GM12878 (cell line): ENCODE data around the gene BNC2. TPM values are rescaled to one million over a fixed set of nuclear protein-coding genes. Genes with fewer than 3 reads are reported as not detected.

Experiments
- ATAC-seq: fragments of 200-7000 bp; cut with Tn5 transposase; 3 replicates; pipeline ENCODE4 v1.9.1; 2020; ENCODE audit warnings: mild to moderate bottlenecking, moderate library complexity
- BruUV-seq: library from RNA; stranded (reverse); fragments of 400-500 nt; replicated peaks from 2 replicates; lab custom pipeline; 2021; lab: Mats Ljungman, UMichigan
- CTCF ChIA-PET: fragments of 300-600 bp; sonication (Branson Sonifier 250); formaldehyde crosslinking; extraction: SDS; loops from one replicate; lab custom pipeline; 2021; ENCODE audit warnings: inconsistent platforms; lab: Yijun Ruan, JAX
- POLR2A ChIA-PET: fragments of 350-600 bp; formaldehyde crosslinking; extraction: SDS; loops from one replicate; lab custom pipeline; 2021; ENCODE audit warnings: inconsistent platforms; lab: Charles Lee
- RAD21 ChIA-PET: fragments of 300-600 bp; sonication (Branson Sonifier 250); formaldehyde crosslinking; loops from one replicate; lab custom pipeline; 2023; ENCODE audit warnings: antibody characterized with exemption; ENCODE audit not compliant: unreplicated experiment; lab: Charles Lee
- SMC1A ChIA-PET: fragments of 300-600 bp; sonication (Branson Sonifier 250); formaldehyde crosslinking; loops from one replicate; lab custom pipeline; 2023; ENCODE audit not compliant: unreplicated experiment, uncharacterized antibody; lab: Charles Lee
- DNase-seq: peaks from one replicate; pipeline ENCODE4 v3.0.0-alpha.2; 2011; ENCODE audit warnings: low read depth, low spot score
- FAIRE-seq: peaks from 3 replicates; lab custom pipeline; 2011; peaks lifted over from hg19 to GRCh38; lab: Jason Lieb, UNC
- H2AFZ ChIP-seq: 2 replicates; pipeline ENCODE4 v1.6.0; 2011; ENCODE audit warnings: low read depth, low read length, control low read depth; ENCODE audit not compliant: control insufficient read depth
- H3K27ac ChIP-seq: 2 replicates; pipeline ENCODE4 v1.5.1; 2011; ENCODE audit warnings: control low read depth; ENCODE audit not compliant: control insufficient read depth, insufficient read depth
- H3K27me3 ChIP-seq, 2 experiments: replicated peaks in 1 of 2; 2 replicates each; pipeline versions ENCODE4 v1.6.0 to v1.6.1; 2011; ENCODE audit warnings: low read length in 1 of 2; ENCODE audit not compliant: control insufficient read depth in 2 of 2, insufficient read depth in 2 of 2
- H3K36me3 ChIP-seq, 2 experiments: 2 replicates each; pipeline ENCODE4 v1.5.1; 2011; ENCODE audit warnings: low read length in 1 of 2; ENCODE audit not compliant: control insufficient read depth in 2 of 2, insufficient read depth in 2 of 2
- H3K4me1 ChIP-seq: 2 replicates; pipeline ENCODE4 v1.6.1; 2011; ENCODE audit warnings: mild to moderate bottlenecking, low read length, moderate library complexity, mixed read lengths; ENCODE audit not compliant: control insufficient read depth, insufficient read depth
- H3K4me2 ChIP-seq: 2 replicates; pipeline ENCODE4 v1.6.0; 2011; ENCODE audit warnings: control low read depth; ENCODE audit not compliant: control insufficient read depth, insufficient read depth
- H3K4me3 ChIP-seq: fragments of 200-600 bp; sonication (generic); 2 replicates; pipeline ENCODE4 v1.5.1; 2016
- H3K79me2 ChIP-seq: 2 replicates; pipeline ENCODE4 v1.6.0; 2011; ENCODE audit warnings: low read length; ENCODE audit not compliant: control insufficient read depth, insufficient read depth
- H3K9ac ChIP-seq: 2 replicates; pipeline ENCODE4 v1.8.0; 2011; ENCODE audit warnings: low read length, control low read depth, mixed read lengths; ENCODE audit not compliant: control insufficient read depth, insufficient read depth
- H3K9me3 ChIP-seq: replicated peaks from 3 replicates; pipeline ENCODE4 v1.5.1; 2011; ENCODE audit warnings: mild to moderate bottlenecking, low read length; ENCODE audit not compliant: control insufficient read depth, insufficient read depth
- H4K20me1 ChIP-seq: 2 replicates; pipeline ENCODE4 v1.6.0; 2011; ENCODE audit not compliant: control insufficient read depth, insufficient read depth
- BACH1 ChIP-seq: fragments of 450-650 bp; IDR thresholded peaks from 2 replicates; pipeline ENCODE4 v1.6.1; 2017; ENCODE audit warnings: mild to moderate bottlenecking, borderline replicate concordance
- GATAD2B ChIP-seq: fragments of 450-650 bp; conservative IDR thresholded peaks from 2 replicates; pipeline ENCODE4 v1.6.1; 2017; ENCODE audit warnings: low read depth, mild to moderate bottlenecking, moderate library complexity
- MYB ChIP-seq: fragments of 150-350 bp; IDR thresholded peaks from 2 replicates; pipeline ENCODE4 v1.6.1; 2014; ENCODE audit warnings: mild to moderate bottlenecking, low read depth, low read length, borderline replicate concordance
- NFIC ChIP-seq: IDR thresholded peaks from 2 replicates; pipeline ENCODE4 v1.6.1; 2012; ENCODE audit warnings: low read depth, mild to moderate bottlenecking, inconsistent platforms, low read length, moderate library complexity
- NFYA ChIP-seq: IDR thresholded peaks from 2 replicates; pipeline ENCODE4 v1.6.1; 2011; ENCODE audit warnings: low read depth, mild to moderate bottlenecking, low read length, improper control_type of control experiment, borderline replicate concordance
- SMAD1 ChIP-seq: fragments of 450-650 bp; IDR thresholded peaks from 2 replicates; pipeline ENCODE4 v1.6.1; 2018; ENCODE audit warnings: mild to moderate bottlenecking, low read depth; ENCODE audit not compliant: partially characterized antibody
- SMC3 ChIP-seq: IDR thresholded peaks from 2 replicates; pipeline ENCODE4 v1.6.1; 2011; ENCODE audit warnings: low read length, improper control_type of control experiment, borderline replicate concordance
- WGBS: methylation state at CpG from one replicate; pipeline ENCODE4 v1.1.6; 2016; ENCODE audit warnings: low lambda C conversion rate; ENCODE audit not compliant: insufficient replicate concordance, insufficient coverage; ENCODE audit errors: missing lambda C conversion rate; 5-methylcytosine and 5-hydroxymethylcytosine counted together
- in situ Hi-C: fragments of 300-500 bp; cut with MboI; formaldehyde crosslinking; loops from 9 replicates; pipeline ENCODE4 v1.14.3; 2018; ENCODE audit warnings: mixed read lengths
- intact Hi-C: fragments of 100-400 bp; cut with micrococcal nuclease; formaldehyde crosslinking; loops from one replicate; pipeline ENCODE4 v1.14.2; 2022; ENCODE audit not compliant: unreplicated experiment
- polyA plus RNA-seq, 11 experiments: library from polyadenylated mRNA; depleted of rRNA in 4 of 11; unstranded in 6 of 11; stranded (reverse) in 5 of 11; fragments of >200 nt; fragmentation: Nextera tagmentation in 4 of 11; fragmentation: Illumina TruSeq in 1 of 11; extraction: Ambion mirVana in 4 of 11; extraction: Trizol in 1 of 11; gene quantifications; 1 replicate in 1 of 11; 2 replicates in 10 of 11; pipeline versions ENCODE4 v1.2.1 to v1.2.3, GENCODE V29; 2011 to 2016; ENCODE audit warnings: inconsistent platforms in 2 of 11, missing spikeins in 2 of 11, low read depth in 1 of 11
- total RNA-seq, 4 experiments: library from RNA; depleted of rRNA in 3 of 4; stranded (reverse); fragments of >200 nt in 3 of 4; fragmentation: Illumina TruSeq in 1 of 4; extraction: Trizol in 1 of 4; gene quantifications; 2 replicates each; pipeline versions ENCODE4 v1.2.1 to v1.2.3, GENCODE V29; 2013 to 2021
- TF ChIP-seq, protein P1 (sequence below): fragments of 450-650 bp; IDR thresholded peaks from 2 replicates; pipeline ENCODE4 v1.6.1; 2018; ENCODE audit warnings: borderline replicate concordance, mild to moderate bottlenecking; ENCODE audit not compliant: partially characterized antibody
- TF ChIP-seq, protein P2 (sequence below): IDR thresholded peaks from 2 replicates; pipeline ENCODE4 v1.6.1; 2012; ENCODE audit warnings: mild to moderate bottlenecking, low read depth, low read length
- TF ChIP-seq, protein P3 (sequence below): fragments of 450-650 bp; formaldehyde crosslinking; IDR thresholded peaks from 2 replicates; pipeline ENCODE4 v1.4.0; 2020; ENCODE audit warnings: mild to moderate bottlenecking, moderate library complexity
- TF ChIP-seq, protein P4 (sequence below): fragments of 450-650 bp; formaldehyde crosslinking; IDR thresholded peaks from 2 replicates; pipeline ENCODE4 v1.4.0; 2022; ENCODE audit warnings: mild to moderate bottlenecking, moderate library complexity

Gene BNC2
- total and polyA plus RNA-seq, 10 of the 15 experiments (the other 5 are each of a cell fraction or from before 2014, with no cell fraction given) = 0.05 to 14.5 (median 0.26) TPM

DNA sequence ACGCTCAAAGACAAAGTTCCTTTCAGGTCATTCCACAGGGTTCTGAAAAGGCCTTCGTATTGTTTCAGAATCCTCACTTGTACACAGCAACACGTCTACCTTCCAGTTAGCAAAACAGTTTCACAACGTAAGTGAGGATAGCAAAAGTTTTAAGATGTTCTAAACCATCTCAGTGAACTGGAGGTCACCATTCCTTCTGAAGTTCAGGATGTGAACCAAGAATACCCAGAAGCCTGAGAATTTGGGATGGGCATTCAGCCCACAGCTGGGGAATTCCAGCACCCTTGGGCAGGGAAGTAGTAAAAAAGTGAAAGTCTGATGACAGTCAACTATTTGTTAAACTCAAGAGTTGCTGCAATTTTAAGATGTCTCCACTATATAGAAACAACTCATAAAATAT, 224.5 kb downstream of the BNC2 start:
- ChIA-PET CTCF (no interaction called here), SMC1A (no interaction called here), RAD21 (no interaction called here), POLR2A (no interaction called here)
- ATAC-seq (no peak), DNase-seq (no peak), FAIRE-seq (no peak)
- H3K79me2 ChIP-seq = no peaks in the 10 kb centered on the region
- WGBS = 8% methylated on average over 4 of the region's 4 CpGs
- H3K27ac ChIP-seq = no peak overlapping the region
- no peak overlapping the region for H3K4me3 ChIP-seq
- in situ Hi-C loops = no loop called here
- H3K4me2 ChIP-seq = no peak overlapping the region
- no peaks in the 10 kb centered on the region for H3K9me3 ChIP-seq
- no peaks in the 10 kb centered on the region for H3K4me1 ChIP-seq
- no TSS peak for BruUV-seq
- no peaks in the 10 kb centered on the region for H3K36me3 ChIP-seq
- no peak overlapping the region for H3K9ac ChIP-seq
- intact Hi-C loops = no loop called here
- no peaks in the 10 kb centered on the region for H3K27me3 ChIP-seq
- no peaks in the 10 kb centered on the region for H4K20me1 ChIP-seq
- H2AFZ ChIP-seq = no peak overlapping the region
- no peak for TF ChIP-seq MYB
- TF ChIP-seq, protein P1, sequence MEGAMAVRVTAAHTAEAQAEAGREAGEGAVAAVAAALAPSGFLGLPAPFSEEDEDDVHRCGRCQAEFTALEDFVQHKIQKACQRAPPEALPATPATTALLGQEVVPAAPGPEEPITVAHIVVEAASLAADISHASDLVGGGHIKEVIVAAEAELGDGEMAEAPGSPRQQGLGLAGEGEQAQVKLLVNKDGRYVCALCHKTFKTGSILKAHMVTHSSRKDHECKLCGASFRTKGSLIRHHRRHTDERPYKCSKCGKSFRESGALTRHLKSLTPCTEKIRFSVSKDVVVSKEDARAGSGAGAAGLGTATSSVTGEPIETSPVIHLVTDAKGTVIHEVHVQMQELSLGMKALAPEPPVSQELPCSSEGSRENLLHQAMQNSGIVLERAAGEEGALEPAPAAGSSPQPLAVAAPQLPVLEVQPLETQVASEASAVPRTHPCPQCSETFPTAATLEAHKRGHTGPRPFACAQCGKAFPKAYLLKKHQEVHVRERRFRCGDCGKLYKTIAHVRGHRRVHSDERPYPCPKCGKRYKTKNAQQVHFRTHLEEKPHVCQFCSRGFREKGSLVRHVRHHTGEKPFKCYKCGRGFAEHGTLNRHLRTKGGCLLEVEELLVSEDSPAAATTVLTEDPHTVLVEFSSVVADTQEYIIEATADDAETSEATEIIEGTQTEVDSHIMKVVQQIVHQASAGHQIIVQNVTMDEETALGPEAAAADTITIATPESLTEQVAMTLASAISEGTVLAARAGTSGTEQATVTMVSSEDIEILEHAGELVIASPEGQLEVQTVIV = no peak
- TF ChIP-seq, protein P2, sequence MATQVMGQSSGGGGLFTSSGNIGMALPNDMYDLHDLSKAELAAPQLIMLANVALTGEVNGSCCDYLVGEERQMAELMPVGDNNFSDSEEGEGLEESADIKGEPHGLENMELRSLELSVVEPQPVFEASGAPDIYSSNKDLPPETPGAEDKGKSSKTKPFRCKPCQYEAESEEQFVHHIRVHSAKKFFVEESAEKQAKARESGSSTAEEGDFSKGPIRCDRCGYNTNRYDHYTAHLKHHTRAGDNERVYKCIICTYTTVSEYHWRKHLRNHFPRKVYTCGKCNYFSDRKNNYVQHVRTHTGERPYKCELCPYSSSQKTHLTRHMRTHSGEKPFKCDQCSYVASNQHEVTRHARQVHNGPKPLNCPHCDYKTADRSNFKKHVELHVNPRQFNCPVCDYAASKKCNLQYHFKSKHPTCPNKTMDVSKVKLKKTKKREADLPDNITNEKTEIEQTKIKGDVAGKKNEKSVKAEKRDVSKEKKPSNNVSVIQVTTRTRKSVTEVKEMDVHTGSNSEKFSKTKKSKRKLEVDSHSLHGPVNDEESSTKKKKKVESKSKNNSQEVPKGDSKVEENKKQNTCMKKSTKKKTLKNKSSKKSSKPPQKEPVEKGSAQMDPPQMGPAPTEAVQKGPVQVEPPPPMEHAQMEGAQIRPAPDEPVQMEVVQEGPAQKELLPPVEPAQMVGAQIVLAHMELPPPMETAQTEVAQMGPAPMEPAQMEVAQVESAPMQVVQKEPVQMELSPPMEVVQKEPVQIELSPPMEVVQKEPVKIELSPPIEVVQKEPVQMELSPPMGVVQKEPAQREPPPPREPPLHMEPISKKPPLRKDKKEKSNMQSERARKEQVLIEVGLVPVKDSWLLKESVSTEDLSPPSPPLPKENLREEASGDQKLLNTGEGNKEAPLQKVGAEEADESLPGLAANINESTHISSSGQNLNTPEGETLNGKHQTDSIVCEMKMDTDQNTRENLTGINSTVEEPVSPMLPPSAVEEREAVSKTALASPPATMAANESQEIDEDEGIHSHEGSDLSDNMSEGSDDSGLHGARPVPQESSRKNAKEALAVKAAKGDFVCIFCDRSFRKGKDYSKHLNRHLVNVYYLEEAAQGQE = no peak
- no peak for TF ChIP-seq SMC3
- no peak for TF ChIP-seq GATAD2B
- TF ChIP-seq NFYA = no peak
- TF ChIP-seq SMAD1 = no peak
- no peak for TF ChIP-seq BACH1
- TF ChIP-seq, protein P3, sequence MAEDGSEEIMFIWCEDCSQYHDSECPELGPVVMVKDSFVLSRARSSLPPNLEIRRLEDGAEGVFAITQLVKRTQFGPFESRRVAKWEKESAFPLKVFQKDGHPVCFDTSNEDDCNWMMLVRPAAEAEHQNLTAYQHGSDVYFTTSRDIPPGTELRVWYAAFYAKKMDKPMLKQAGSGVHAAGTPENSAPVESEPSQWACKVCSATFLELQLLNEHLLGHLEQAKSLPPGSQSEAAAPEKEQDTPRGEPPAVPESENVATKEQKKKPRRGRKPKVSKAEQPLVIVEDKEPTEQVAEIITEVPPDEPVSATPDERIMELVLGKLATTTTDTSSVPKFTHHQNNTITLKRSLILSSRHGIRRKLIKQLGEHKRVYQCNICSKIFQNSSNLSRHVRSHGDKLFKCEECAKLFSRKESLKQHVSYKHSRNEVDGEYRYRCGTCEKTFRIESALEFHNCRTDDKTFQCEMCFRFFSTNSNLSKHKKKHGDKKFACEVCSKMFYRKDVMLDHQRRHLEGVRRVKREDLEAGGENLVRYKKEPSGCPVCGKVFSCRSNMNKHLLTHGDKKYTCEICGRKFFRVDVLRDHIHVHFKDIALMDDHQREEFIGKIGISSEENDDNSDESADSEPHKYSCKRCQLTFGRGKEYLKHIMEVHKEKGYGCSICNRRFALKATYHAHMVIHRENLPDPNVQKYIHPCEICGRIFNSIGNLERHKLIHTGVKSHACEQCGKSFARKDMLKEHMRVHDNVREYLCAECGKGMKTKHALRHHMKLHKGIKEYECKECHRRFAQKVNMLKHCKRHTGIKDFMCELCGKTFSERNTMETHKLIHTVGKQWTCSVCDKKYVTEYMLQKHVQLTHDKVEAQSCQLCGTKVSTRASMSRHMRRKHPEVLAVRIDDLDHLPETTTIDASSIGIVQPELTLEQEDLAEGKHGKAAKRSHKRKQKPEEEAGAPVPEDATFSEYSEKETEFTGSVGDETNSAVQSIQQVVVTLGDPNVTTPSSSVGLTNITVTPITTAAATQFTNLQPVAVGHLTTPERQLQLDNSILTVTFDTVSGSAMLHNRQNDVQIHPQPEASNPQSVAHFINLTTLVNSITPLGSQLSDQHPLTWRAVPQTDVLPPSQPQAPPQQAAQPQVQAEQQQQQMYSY (CRISPR knock-in tag) = no peak
- TF ChIP-seq, protein P4, sequence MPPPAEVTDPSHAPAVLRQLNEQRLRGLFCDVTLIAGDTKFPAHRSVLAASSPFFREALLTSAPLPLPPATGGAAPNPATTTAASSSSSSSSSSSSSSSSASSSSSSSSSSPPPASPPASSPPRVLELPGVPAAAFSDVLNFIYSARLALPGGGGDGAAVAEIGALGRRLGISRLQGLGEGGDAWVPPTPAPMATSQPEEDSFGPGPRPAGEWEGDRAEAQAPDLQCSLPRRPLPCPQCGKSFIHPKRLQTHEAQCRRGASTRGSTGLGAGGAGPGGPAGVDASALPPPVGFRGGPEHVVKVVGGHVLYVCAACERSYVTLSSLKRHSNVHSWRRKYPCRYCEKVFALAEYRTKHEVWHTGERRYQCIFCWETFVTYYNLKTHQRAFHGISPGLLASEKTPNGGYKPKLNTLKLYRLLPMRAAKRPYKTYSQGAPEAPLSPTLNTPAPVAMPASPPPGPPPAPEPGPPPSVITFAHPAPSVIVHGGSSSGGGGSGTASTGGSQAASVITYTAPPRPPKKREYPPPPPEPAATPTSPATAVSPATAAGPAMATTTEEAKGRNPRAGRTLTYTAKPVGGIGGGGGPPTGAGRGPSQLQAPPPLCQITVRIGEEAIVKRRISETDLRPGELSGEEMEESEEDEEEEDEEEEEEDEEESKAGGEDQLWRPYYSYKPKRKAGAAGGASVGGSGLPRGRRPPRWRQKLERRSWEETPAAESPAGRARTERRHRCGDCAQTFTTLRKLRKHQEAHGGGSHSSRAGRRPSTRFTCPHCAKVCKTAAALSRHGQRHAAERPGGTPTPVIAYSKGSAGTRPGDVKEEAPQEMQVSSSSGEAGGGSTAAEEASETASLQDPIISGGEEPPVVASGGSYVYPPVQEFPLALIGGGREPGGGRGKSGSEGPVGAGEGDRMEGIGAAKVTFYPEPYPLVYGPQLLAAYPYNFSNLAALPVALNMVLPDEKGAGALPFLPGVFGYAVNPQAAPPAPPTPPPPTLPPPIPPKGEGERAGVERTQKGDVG (CRISPR knock-in tag) = no peak
- no peak for TF ChIP-seq NFIC
